Gastroesophageal sphincter (tissue), 4 donors: ENCODE measurements around the gene KRT82. TPM values are rescaled to one million over a fixed set of nuclear protein-coding genes. Genes with fewer than 3 reads are reported as not detected.

ENCODE experiments used
- ATAC-seq: fragments of 150-250 bp; one replicate; pipeline ENCODE4 v1.9.1; 2016; ENCODE audit warnings: mild to moderate bottlenecking, moderate library complexity
- H3K27ac ChIP-seq, 4 donors: fragments of 200-600 bp; sonication (generic) in 3 of 4; 1 replicate in 3 of 4; 2 replicates in 1 of 4; pipeline ENCODE4 v1.5.1; 2016 to 2019
- H3K27me3 ChIP-seq: fragments of 200-600 bp; sonication (generic); one replicate; pipeline ENCODE4 v1.5.1; 2019
- H3K36me3 ChIP-seq, 2 donors: fragments of 200-600 bp; sonication (generic); one replicate each; pipeline ENCODE4 v1.5.1; 2019; ENCODE audit warnings: control low read depth in 1 of 2
- H3K4me1 ChIP-seq, 3 donors: fragments of 200-600 bp; sonication (generic); 1 replicate in 2 of 3; 2 replicates in 1 of 3; pipeline ENCODE4 v1.5.1; 2016 to 2019; ENCODE audit warnings: control low read depth in 2 of 3
- H3K4me3 ChIP-seq, 2 donors: fragments of 200-600 bp; sonication (generic); one replicate each; pipeline ENCODE4 v1.5.1; 2019; ENCODE audit warnings: mild to moderate bottlenecking in 1 of 2, moderate library complexity in 1 of 2
- H3K9me3 ChIP-seq, 3 donors: fragments of 200-600 bp; sonication (generic); one replicate each; pipeline ENCODE4 v1.5.1; 2017 to 2019; ENCODE audit warnings: control low read depth in 2 of 3
- EP300 ChIP-seq: sonication (generic); formaldehyde crosslinking; IDR thresholded peaks from one replicate; pipeline ENCODE4 v1.6.1; 2017; ENCODE audit warnings: antibody characterized with exemption, mild to moderate bottlenecking
- POLR2A ChIP-seq, 2 donors: fragments of 450-650 bp; IDR thresholded peaks; one replicate each; pipeline ENCODE4 v1.6.1; 2017; ENCODE audit warnings: antibody characterized with exemption in 2 of 2, mild to moderate bottlenecking in 2 of 2, moderate library complexity in 1 of 2
- POLR2AphosphoS5 ChIP-seq: sonication (generic); formaldehyde crosslinking; IDR thresholded peaks from one replicate; pipeline ENCODE4 v1.6.1; 2017; ENCODE audit warnings: antibody characterized with exemption
- WGBS, 2 donors: methylation state at CpG; one replicate each; pipeline ENCODE4 v1.1.5; 2018; ENCODE audit warnings: low coverage in 1 of 2; 5-methylcytosine and 5-hydroxymethylcytosine counted together
- total RNA-seq, 4 donors: library from RNA; depleted of rRNA; stranded (reverse); fragments of >200 nt; gene quantifications; one replicate each; pipeline ENCODE4 v1.1.0, GENCODE V29; 2016
- TF ChIP-seq, protein P1 (sequence below), 4 experiments: fragments of 200-600 bp in 2 of 4; fragments of 450-650 bp in 2 of 4; sonication (generic) in 1 of 4; IDR thresholded peaks; one replicate each; pipeline ENCODE4 v1.5.1; 2017 to 2019; ENCODE audit warnings: antibody characterized with exemption in 4 of 4, mild to moderate bottlenecking in 2 of 4, moderate library complexity in 2 of 4

Gene KRT82
- total RNA-seq, 4 donors from 2014 or later = not detected

DNA sequence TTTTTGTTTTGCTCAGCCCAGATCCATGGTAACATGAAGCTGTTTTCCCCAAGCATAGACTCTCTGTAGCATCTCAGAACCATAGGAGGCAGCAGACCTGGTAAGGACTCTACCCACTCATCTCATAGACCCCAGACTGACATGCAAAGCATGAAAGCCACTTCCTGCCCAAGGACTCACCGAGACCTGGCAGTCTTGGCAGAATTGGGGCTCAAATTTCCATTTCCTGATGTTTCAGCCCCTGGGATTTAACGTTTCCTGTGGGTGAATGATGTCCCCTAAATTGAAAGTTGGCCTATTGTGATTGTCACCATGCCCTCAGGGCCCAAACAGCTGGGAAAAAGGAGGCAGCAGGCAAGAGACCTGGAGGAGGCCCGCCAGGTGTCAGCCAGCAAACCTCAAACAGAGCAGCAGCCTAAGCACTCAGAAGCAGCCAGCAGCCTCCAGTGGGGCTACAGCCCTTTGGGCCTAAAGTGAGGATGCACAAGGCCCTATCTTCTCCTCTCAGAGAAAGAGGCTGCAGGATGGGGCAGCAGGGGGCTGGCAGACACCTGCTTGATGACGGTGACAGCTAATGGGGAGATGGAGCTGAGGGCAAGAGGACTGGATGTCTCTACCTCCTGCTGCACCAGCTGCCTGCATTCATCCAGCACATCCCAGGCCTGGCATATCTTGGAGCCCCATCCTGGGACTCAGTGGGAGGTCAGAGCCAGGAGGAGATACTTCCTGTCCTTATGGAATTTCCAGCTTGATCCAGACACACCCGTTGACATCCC lies 47.4 kb downstream of the KRT82 start:
- no peaks in the 10 kb centered on the region for H3K9me3 ChIP-seq
- WGBS, 2 donors = 100% methylated on average over 1 of the region's 5 CpGs; no CpG with 5 or more reads in 1 of the 2 donors
- ATAC-seq = no peak

DNA sequence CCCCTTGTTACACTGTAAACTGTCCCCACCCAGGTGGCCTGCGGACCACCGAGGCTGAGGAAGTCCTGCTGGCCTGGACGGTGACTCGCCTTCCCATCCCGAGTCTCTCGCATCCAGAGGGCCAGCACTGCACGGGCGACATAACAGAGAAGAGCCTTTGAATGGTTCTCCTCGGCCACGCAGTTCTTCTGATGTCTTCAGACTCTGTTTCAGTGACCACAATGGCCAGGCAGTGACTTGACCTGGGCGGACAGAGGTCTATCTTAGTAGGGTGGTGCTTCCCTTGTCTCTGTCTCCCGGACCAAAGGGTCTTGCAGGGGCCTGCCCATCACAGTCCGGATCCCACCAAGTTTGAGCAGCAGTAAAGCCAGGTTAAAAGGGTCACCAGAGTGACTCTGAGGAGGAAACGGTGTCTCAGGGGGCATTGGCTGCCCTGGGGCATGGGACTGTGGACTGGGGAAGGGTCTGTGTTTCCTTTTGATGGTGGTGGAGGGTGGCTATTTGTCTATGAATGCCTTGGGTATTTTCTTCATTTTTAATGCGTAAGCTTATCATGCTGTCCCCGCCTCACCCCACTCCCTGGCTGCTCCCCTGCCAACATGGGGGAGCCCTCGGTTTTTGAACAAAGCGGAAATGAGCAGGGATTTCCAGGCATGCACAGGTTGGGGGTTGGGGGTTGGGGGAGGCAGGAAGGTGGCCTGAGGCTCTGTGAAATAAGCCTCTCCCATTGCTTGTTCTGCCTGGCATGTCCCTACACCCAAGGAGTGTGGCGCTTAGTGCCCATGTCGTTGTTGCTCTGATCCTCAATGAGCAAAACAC lies 49.2 kb downstream of the KRT82 start:
- no peaks in the 10 kb centered on the region for H3K36me3 ChIP-seq
- TF ChIP-seq, protein P1, sequence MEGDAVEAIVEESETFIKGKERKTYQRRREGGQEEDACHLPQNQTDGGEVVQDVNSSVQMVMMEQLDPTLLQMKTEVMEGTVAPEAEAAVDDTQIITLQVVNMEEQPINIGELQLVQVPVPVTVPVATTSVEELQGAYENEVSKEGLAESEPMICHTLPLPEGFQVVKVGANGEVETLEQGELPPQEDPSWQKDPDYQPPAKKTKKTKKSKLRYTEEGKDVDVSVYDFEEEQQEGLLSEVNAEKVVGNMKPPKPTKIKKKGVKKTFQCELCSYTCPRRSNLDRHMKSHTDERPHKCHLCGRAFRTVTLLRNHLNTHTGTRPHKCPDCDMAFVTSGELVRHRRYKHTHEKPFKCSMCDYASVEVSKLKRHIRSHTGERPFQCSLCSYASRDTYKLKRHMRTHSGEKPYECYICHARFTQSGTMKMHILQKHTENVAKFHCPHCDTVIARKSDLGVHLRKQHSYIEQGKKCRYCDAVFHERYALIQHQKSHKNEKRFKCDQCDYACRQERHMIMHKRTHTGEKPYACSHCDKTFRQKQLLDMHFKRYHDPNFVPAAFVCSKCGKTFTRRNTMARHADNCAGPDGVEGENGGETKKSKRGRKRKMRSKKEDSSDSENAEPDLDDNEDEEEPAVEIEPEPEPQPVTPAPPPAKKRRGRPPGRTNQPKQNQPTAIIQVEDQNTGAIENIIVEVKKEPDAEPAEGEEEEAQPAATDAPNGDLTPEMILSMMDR (IDR thresholded peaks at IDR 0.05) = no peak
- no peak for TF ChIP-seq POLR2A (IDR thresholded peaks at IDR 0.05)
- no peak for TF ChIP-seq EP300
- no peak for TF ChIP-seq POLR2AphosphoS5
- ATAC-seq = no peak
- H3K27ac ChIP-seq = no peak overlapping the region
- H3K4me3 ChIP-seq = no peak overlapping the region
- 93 to 95% methylated on average over 4 to 5 of the region's 20 CpGs for WGBS, 2 donors
- no peaks in the 10 kb centered on the region for H3K9me3 ChIP-seq
- no peaks in the 10 kb centered on the region for H3K4me1 ChIP-seq
- peaks cover 23% of the 10 kb centered on the region for H3K27me3 ChIP-seq

More for the DNA sequence above, 47.4 kb downstream of the KRT82 start:
- no peak overlapping the region for H3K27ac ChIP-seq
- no peaks in the 10 kb centered on the region for H3K4me1 ChIP-seq
- no peak for TF ChIP-seq POLR2AphosphoS5
- TF ChIP-seq POLR2A (IDR thresholded peaks at IDR 0.05) = no peak
- TF ChIP-seq, protein P1 (IDR thresholded peaks at IDR 0.05) = no peak
- no peak for TF ChIP-seq EP300
- H3K27me3 ChIP-seq = peaks cover 23% of the 10 kb centered on the region
- H3K36me3 ChIP-seq = no peaks in the 10 kb centered on the region
- no peak overlapping the region for H3K4me3 ChIP-seq

DNA sequence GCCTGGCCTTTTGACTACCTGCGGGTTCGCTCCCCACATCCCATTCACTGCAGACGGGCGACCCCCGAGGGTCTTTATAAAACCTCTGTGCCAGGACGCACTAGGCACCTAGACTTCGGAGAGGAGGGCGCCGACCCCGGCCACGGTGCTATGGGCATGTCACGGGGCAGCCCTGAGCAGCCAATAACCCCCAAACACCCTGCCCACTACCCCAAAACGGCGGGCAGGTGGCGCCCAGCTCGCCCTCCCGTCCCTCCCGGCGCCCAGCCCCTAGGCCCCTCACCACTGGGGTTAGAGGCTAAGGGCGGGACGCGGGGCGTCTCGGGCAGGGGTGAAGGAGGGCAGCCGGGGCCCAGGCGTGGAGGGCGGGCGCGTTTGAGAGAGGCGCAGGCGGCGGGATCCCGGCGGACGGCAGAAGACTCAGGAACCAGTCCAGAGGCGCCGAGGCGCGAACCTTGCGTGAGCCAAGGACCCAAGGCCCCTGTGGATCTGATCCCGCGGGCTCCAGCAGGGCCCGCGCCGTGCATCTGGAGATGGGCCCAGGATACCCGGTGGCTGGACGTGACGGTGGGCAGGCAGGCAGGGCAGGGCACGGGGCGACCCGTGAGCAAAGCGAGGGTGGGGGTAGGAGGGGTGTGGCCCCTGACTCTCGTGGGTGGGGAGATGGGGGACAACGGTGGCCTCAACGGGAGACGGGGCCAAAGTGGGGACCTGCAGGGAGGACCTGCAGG lies 49.9 kb downstream of the KRT82 start:
- H3K27me3 ChIP-seq = peaks cover 23% of the 10 kb centered on the region
- no peaks in the 10 kb centered on the region for H3K36me3 ChIP-seq
- no peak overlapping the region for H3K27ac ChIP-seq
- no peak overlapping the region for H3K4me3 ChIP-seq
- H3K9me3 ChIP-seq = no peaks in the 10 kb centered on the region
- ATAC-seq = no peak
- H3K4me1 ChIP-seq = peaks cover 0 to 5% (median 0%) of the 10 kb centered on the region in 3 donors
- TF ChIP-seq POLR2AphosphoS5 (no peak), EP300 (no peak), POLR2A (IDR thresholded peaks at IDR 0.05) (no peak)
- TF ChIP-seq, protein P1 (IDR thresholded peaks at IDR 0.05) = no peak
- WGBS, 2 donors = 80 to 97% methylated on average over 2 to 7 of the region's 56 CpGs

DNA sequence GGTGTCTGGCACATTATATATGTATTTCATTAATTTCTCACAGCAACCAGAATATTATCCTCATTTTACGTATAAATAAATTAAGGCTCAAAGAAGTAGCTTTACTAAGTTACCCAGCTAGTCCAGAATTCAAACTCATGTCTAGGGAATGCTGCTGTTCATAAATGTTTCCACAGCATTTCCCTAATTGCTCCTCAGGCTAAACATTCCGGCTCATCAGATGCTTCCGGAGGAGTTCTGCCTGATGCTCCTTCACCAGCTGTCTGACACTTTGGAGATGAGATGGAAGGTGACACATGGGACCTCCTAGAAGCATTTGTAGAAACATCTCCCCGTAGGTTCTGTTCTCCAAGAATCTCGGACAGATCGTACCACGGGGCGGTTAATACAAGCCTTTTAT lies 51.0 kb downstream of the KRT82 start:
- no peak for ATAC-seq
- no peaks in the 10 kb centered on the region for H3K9me3 ChIP-seq
- H3K4me3 ChIP-seq = no peak overlapping the region
- H3K27me3 ChIP-seq = peaks cover 23% of the 10 kb centered on the region
- WGBS, 2 donors = 86 to 90% methylated on average over 2 to 8 of the region's 8 CpGs
- H3K27ac ChIP-seq = no peak overlapping the region
- no peaks in the 10 kb centered on the region for H3K36me3 ChIP-seq
- H3K4me1 ChIP-seq = peaks cover 0 to 8% (median 0%) of the 10 kb centered on the region in 3 donors
- TF ChIP-seq POLR2A (IDR thresholded peaks at IDR 0.05) (no peak), EP300 (no peak), POLR2AphosphoS5 (no peak)
- TF ChIP-seq, protein P1 (IDR thresholded peaks at IDR 0.05) = no peak
